Measurements from ENCODE around the gene SLC4A7.
"Not testable (repeated sequence)": the region's sequence is repeated elsewhere in the genome, so short reads cannot be mapped to it uniquely, and the experiment has no call there.

The SLC4A7 gene

DNA sequence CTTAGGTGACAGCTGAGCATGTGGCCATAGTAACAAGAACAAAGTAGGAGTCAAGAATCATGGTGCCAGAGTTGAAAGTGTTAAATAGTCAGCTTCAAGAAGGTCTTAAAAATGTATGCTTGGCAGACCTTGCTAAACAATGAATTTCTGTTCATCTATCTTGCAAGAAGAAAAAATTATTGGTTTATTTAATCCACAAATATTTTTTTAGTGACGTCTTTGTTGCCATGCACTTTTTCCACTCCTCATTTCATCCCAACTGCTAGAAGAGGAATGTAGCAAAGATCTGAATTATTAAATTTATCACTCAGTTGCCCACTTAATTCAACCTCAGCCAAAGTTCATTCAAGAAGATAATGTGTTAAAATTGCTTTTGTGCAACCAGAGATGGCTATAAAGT lies 3.2 kb upstream of the SLC4A7 start:
- DNase-seq (ENCODE audit: low read depth in 2 of 2) = no peak

- DNase-seq (ENCODE audit: low read depth in 2 of 2) = no peak
Measured at GRCh38 chr3:27486336-27486735, 2.2 kb upstream of the SLC4A7 start.

DNA sequence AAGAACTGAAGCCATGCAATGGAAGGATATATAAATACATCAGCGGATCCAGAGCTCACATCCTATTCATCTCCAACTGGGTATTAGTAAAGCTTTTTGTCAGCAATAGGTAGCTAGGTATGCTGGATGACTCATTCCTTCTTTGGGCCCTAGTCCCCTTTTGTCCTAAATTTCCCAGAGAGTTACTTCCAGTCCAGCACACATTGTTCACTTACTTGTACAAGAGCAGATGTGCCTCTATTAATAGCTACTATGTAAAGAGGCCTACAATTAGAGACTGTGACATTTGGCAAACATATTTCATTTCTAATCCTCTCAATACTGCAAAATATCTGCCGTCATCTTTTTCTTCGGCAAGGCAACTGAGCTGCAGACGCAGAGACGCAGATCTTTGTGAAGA lies 1.7 kb upstream of the SLC4A7 start:
- no peak for DNase-seq (ENCODE audit: low read depth in 2 of 2)

- peak; percentile 19 to 29 for DNase-seq (ENCODE audit: low read depth in 2 of 2)
Measured at GRCh38 chr3:27483117-27484014, 818 bp downstream of the SLC4A7 start.

DNA sequence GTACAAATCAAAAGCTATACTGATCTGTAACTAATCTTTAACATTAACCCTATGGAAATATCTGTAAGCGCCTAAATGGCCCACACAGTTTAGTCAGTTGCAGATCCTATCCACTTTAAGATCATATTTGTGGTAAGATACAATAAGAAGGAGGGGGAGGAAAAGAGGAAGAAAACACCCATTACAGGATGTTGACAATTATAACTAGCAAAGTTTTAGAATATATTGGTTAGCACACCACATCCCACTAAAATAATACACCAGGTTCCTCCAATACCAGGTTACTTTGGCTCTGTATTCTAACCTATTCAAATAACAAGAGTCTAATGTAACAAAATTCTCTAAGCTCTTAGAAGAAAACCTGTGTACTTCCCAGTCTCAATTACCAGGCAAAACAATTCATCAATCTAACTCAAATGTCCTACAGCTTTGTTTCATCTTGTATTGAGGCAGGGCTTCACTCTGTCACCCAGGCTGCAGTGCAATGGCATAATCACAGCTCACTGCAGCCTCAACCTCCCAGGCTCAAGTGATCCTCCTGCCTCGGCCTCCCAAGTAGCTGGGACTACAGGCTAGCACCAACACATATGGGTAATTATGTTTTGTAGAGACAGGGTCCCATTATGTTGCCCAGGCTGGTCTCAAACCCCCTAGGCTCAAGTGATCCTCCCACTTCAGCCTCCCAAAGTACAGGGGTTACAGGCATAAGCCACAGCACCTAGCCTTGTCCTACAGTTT lies 4.2 kb downstream of the SLC4A7 start:
- DNase-seq (ENCODE audit: low read depth in 2 of 2) = no peak

- DNase-seq (ENCODE audit: low read depth in 2 of 2) = no peak
Measured at GRCh38 chr3:27471923-27472550, 12.1 kb downstream of the SLC4A7 start.

- no peak for DNase-seq (ENCODE audit: low read depth in 2 of 2)
Measured at GRCh38 chr3:27468283-27468886, 15.8 kb downstream of the SLC4A7 start.

GRCh38 chr3:27467545-27467944 lies 16.6 kb downstream of the SLC4A7 start:
- no peak for DNase-seq (ENCODE audit: low read depth in 2 of 2)

DNA sequence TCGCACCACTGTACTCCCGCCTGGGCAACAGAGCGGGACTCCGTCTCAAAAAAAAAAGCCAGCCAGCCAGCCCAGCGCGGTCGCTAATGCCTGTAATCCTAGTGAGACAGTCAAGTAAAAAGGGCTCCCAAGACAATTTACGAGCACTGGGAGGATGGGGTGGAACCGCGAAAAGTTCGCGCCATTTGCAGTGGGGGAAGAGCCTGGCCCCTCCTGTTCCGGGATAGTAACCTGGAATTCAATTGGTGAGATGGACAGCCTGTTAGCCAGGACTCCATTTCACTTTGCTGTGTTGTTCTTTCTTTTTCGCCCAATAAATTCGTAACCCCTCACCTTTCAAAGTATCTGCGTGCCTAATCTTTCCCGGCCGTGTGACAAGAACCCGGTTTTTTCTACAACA lies 19.5 kb downstream of the SLC4A7 start:
- DNase-seq (ENCODE audit: low read depth in 2 of 2) = no peak

DNA sequence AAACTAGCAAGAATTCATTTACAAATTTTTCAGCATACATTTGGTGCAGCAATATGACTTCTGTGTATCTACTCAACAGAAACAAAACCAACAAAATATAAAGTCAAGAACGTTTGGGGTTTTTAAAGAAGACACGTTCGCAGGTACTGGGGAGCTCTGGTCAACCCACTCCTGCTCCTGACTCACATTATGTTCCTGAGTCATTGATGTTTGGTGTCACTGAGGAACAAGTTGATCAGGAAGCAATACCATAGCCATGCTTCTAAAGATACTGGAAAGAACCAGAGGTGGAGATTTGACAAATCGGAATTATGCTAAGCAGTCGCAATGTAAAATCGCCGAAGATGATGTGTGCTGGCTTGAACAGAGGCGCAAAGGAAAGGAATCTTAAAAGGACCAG lies 22.0 kb downstream of the SLC4A7 start:
- DNase-seq (ENCODE audit: low read depth in 2 of 2) = no peak

GRCh38 chr3:27458929-27459328 lies 25.3 kb downstream of the SLC4A7 start:
- no peak for DNase-seq (ENCODE audit: low read depth in 2 of 2)

GRCh38 chr3:27456554-27456953 lies 27.6 kb downstream of the SLC4A7 start:
- no peak for DNase-seq (ENCODE audit: low read depth in 2 of 2)

GRCh38 chr3:27454914-27455313 lies 29.3 kb downstream of the SLC4A7 start:
- DNase-seq (ENCODE audit: low read depth in 2 of 2) = no peak

DNA sequence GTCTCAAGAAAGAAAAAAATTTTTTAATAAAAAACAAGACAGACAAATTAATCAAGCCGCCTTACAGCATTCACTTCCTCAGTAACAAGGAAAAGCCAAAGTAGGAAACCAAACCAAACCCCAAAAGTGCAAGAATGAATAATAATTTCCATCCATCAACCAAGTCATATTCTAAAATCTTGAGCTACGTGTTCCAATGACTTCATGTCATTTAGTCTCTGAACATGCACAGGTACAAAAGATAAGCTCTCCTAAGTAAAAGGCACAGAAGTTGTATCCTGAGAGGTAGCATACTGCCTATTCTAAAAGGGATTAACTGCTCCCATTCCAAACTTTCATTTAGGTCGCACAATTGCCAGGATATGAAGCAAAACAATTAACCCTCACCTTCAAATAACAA lies 29.7 kb downstream of the SLC4A7 start:
- DNase-seq (ENCODE audit: low read depth in 2 of 2) = no peak

GRCh38 chr3:27452368-27453090 lies 31.7 kb downstream of the SLC4A7 start:
- no peak for DNase-seq (ENCODE audit: low read depth in 2 of 2)

- DNase-seq (ENCODE audit: low read depth in 2 of 2) = no peak
Measured at GRCh38 chr3:27451842-27452241, 32.3 kb downstream of the SLC4A7 start.

- no peak for DNase-seq (ENCODE audit: low read depth in 2 of 2)
Measured at GRCh38 chr3:27451251-27451650, 32.9 kb downstream of the SLC4A7 start.

- DNase-seq (ENCODE audit: low read depth in 2 of 2) = no peak
Measured at GRCh38 chr3:27449530-27450150, 34.5 kb downstream of the SLC4A7 start.

- not testable (repeated sequence) for DNase-seq (ENCODE audit: low read depth in 2 of 2)
Measured at GRCh38 chr3:27442995-27443394, 41.2 kb downstream of the SLC4A7 start.

GRCh38 chr3:27438352-27438751 lies 45.8 kb downstream of the SLC4A7 start:
- not testable (repeated sequence) for DNase-seq (ENCODE audit: low read depth in 2 of 2)

GRCh38 chr3:27431116-27431515 lies 53.1 kb downstream of the SLC4A7 start:
- DNase-seq (ENCODE audit: low read depth in 2 of 2) = no peak

All from stimulated activated CD4-positive, alpha-beta T cell treated with anti-CD3 and anti-CD28 coated beads, Interleukin-12 subunit alpha, Interleukin-12 subunit beta, amount 100 ng/mL, for 24 hours (primary cell).